Peyer's patch (tissue), 4 donors: ENCODE measurements around the gene SPINK5.
"Not testable (repeated sequence)": the region's sequence is repeated elsewhere in the genome, so short reads cannot be mapped to it uniquely, and the experiment has no call there.

Experiments used
- CTCF ChIP-seq, 6 experiments: fragments of 450-650 bp in 4 of 6; fragments of 200-600 bp in 2 of 6; sonication (generic) in 1 of 6; IDR thresholded peaks; one replicate each; pipeline ENCODE4 v1.5.1; 2017 to 2019; ENCODE audit warnings: antibody characterized with exemption in 6 of 6, mild to moderate bottlenecking in 3 of 6, moderate library complexity in 1 of 6
- POLR2A ChIP-seq, 2 donors: fragments of 450-650 bp; IDR thresholded peaks; one replicate each; pipeline ENCODE4 v1.5.1; 2017; ENCODE audit warnings: antibody characterized with exemption in 2 of 2, mild to moderate bottlenecking in 2 of 2, moderate library complexity in 2 of 2

- not testable (repeated sequence) for TF ChIP-seq CTCF, POLR2A (IDR thresholded peaks at IDR 0.05)
Observed at GRCh38 chr5:148055160-148055559, 8.6 kb upstream of the SPINK5 start.
